Chondrocyte (in vitro differentiated cells): ENCODE data around the gene UTP14A. TPM values are rescaled to one million over a fixed set of nuclear protein-coding genes. Genes with fewer than 3 reads are reported as not detected.

Experiments used
- DNase-seq: peaks from one replicate; pipeline ENCODE4 v3.0.0; 2021; ENCODE audit warnings: mixed read lengths, low spot score
- H3K27ac Mint-ChIP-seq: one replicate; pipeline ENCODE4 v1.8.0; 2021; ENCODE audit warnings: mild to moderate bottlenecking, moderate library complexity, mixed read lengths; ENCODE audit not compliant: unreplicated experiment
- H3K27me3 Mint-ChIP-seq: 2 replicates; pipeline ENCODE4 v1.8.0; 2021; ENCODE audit warnings: low read depth, mixed read lengths
- H3K36me3 Mint-ChIP-seq: 2 replicates; pipeline ENCODE4 v1.8.0; 2021; ENCODE audit warnings: low read depth, mixed read lengths
- H3K4me1 Mint-ChIP-seq: 2 replicates; pipeline ENCODE4 v1.8.0; 2021; ENCODE audit warnings: low read depth, mild to moderate bottlenecking, mixed read lengths
- H3K4me3 Mint-ChIP-seq: one replicate; pipeline ENCODE4 v1.8.0; 2021; ENCODE audit warnings: mild to moderate bottlenecking, moderate library complexity, mixed read lengths; ENCODE audit not compliant: unreplicated experiment
- H3K9me3 Mint-ChIP-seq: 2 replicates; pipeline ENCODE4 v1.8.0; 2021; ENCODE audit warnings: low read depth, mixed read lengths
- total RNA-seq: library from RNA; stranded (reverse); gene quantifications from 3 replicates; pipeline ENCODE4 v1.2.1, GENCODE V29; 2021
- TF ChIP-seq, protein P1 (sequence below): fragments of 200-600 bp; sonication (generic); IDR thresholded peaks from 2 replicates; pipeline ENCODE4 v1.5.0; 2021; ENCODE audit warnings: antibody characterized with exemption, mild to moderate bottlenecking, moderate library complexity

UTP14A gene
- total RNA-seq, 1 donor from 2014 or later, result 13.9 TPM

DNA sequence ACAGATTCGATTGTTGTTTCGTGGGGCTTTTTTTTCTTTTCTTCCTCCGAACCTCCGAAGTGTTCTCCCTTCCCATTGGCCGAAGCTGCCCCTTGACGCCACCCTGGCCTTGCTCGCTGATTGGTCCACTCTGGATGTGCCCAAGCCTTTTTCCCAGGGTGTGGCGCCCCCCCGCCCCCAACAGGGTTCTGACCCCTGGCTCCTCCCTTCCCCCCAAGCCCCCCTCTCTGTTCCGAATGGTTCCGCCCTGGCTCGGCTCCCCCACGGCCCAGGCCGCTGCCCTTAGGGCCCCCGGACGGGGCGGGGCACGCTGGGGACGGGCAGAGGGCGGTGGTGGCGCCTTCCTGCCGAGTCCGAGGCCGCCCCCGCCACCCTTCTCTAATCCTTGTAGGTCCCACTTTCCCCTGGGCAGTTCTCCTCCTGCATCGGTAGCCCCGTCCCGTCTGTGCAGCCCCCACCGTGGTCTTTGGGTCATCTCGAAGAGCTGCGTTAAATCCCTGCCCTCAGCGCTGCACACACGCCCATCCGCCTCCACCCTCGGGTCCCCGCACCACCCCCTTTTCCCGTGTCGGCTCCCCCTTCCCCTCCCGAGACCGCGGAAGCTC, 25.5 kb downstream of the UTP14A start:
- H3K36me3 Mint-ChIP-seq, result no peaks in the 10 kb centered on the region
- H3K9me3 Mint-ChIP-seq, result no peaks in the 10 kb centered on the region
- peaks cover 6% of the 10 kb centered on the region for H3K4me1 Mint-ChIP-seq
- DNase-seq, result no peak
- TF ChIP-seq, protein P1, sequence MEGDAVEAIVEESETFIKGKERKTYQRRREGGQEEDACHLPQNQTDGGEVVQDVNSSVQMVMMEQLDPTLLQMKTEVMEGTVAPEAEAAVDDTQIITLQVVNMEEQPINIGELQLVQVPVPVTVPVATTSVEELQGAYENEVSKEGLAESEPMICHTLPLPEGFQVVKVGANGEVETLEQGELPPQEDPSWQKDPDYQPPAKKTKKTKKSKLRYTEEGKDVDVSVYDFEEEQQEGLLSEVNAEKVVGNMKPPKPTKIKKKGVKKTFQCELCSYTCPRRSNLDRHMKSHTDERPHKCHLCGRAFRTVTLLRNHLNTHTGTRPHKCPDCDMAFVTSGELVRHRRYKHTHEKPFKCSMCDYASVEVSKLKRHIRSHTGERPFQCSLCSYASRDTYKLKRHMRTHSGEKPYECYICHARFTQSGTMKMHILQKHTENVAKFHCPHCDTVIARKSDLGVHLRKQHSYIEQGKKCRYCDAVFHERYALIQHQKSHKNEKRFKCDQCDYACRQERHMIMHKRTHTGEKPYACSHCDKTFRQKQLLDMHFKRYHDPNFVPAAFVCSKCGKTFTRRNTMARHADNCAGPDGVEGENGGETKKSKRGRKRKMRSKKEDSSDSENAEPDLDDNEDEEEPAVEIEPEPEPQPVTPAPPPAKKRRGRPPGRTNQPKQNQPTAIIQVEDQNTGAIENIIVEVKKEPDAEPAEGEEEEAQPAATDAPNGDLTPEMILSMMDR, result no peak
- H3K27me3 Mint-ChIP-seq, result no peaks in the 10 kb centered on the region
- peak overlapping the region; percentile 87 for H3K4me3 Mint-ChIP-seq
- H3K27ac Mint-ChIP-seq, result peak overlapping the region; percentile 95

DNA sequence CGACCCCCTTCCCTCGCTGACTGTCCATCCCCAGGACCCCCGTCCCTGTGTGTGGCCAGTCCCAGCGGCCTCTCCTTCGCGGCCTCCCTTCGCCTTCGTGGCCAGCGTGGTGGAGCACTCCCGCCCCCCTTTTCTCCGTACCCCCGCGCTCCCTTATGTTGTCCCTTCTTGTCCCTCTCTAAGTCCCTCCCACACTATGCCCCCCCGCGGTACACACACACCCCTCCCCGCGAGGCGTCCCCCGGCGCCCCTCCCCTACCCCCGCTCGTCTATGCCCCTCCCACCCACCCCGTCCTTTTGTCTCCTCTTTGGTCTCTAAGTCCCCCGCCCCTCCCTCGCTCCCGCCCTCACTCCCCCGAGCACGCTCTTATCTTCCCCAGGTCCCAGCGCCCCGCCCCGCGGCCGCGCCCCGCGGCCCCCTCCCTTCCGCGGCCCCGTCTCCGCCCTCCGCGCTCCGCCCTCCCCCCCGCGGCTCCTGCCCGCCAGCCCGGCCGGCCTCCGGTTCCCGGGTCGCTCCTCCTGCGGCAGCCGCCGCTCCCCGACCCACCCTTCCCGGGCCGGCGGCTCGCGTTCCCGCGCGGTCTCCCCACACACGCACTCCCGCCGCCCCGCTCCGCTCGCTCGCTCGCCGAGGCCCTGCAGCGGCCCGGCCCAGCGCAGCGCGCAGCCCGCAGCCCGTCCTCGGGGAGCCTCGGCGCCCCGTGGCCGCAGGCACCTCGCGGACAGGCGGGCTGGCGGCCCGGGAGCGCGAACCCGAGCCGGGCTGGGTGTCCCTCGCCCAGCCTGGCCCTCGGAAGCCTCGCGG, 26.3 kb downstream of the UTP14A start:
- no peaks in the 10 kb centered on the region for H3K36me3 Mint-ChIP-seq
- peaks cover 7% of the 10 kb centered on the region for H3K27me3 Mint-ChIP-seq
- H3K4me1 Mint-ChIP-seq, result peaks cover 6% of the 10 kb centered on the region
- no peaks in the 10 kb centered on the region for H3K9me3 Mint-ChIP-seq
- no peak for DNase-seq
- H3K4me3 Mint-ChIP-seq, result peak overlapping the region; percentile 87
- TF ChIP-seq, protein P1, result no peak
- no peak overlapping the region for H3K27ac Mint-ChIP-seq

DNA sequence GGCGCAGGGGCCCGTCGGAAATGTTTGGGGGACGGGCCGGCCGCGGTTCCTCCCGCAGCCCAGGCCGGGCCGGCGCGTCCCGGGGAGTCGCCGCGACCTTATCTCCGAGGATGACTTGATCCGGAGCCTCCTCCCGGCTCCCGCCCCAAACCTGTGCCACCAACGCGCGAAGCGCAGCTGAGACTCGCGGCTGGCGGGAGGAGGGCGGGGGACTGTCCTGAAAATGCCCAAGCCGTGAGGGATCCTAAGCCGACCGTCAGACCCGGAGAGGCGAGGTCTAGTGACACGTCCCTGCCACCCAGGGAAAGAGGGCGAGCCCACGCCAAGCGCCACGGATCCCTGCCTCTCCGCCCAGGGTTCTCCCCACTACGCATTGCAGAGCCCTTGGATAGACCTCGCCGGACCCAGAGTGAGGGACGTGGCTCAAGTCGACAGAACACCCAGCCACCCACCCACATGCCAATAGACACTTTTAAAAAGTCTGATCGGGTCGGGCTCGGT, 26.9 kb downstream of the UTP14A start:
- no peak for DNase-seq

DNA sequence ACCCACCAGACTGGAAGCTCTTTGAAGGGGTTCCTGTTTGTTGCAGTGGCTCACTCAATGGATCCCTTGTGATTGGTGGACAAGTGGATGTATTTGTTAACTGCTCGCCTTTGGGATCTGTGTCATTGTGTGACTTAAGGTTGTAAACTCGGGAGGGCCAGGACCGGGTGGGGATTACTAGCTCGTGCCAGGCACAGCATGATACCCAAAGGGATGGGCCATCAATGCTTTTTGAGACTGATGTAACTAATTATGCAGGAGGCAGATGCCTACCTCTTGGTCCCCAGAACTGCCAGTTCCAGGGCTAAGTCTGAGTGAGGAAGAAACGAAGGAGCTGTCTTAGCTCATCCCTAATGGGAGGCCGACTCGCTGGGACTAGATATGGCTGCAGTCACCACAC, 27.7 kb downstream of the UTP14A start:
- no peak for DNase-seq
- Mint-ChIP-seq H3K36me3 (no peaks in the 10 kb centered on the region), H3K27ac (no peak overlapping the region), H3K9me3 (no peaks in the 10 kb centered on the region), H3K4me1 (peaks cover 6% of the 10 kb centered on the region), H3K4me3 (no peak overlapping the region), H3K27me3 (peaks cover 13% of the 10 kb centered on the region)
- TF ChIP-seq, protein P1, result no peak

More for the DNA sequence above, 26.9 kb downstream of the UTP14A start:
- Mint-ChIP-seq H3K36me3 (no peaks in the 10 kb centered on the region), H3K4me3 (peak overlapping the region; percentile 56), H3K4me1 (peaks cover 6% of the 10 kb centered on the region), H3K9me3 (no peaks in the 10 kb centered on the region), H3K27me3 (peaks cover 8% of the 10 kb centered on the region), H3K27ac (no peak overlapping the region)
- TF ChIP-seq, protein P1, result no peak

DNA sequence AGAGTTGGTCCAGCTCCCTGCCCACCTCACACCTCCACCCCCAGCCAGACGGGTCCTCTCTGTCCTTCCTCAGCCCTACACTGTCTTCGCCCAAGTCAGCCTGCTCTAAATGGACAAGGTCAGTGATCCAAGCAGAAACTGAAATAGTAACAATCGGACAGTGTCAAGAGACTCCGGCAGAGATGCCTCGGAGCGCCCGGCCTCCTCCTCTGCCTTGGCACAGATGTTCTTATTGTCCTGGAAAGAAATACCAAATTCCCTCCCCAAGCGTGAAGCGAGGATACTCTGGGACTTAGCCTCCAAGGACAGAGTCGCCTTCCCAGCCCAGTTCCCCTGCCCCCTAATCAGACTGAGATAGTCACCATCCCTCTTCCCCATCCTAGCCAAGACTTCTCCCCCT, 28.5 kb downstream of the UTP14A start:
- Mint-ChIP-seq H3K9me3 (no peaks in the 10 kb centered on the region), H3K36me3 (no peaks in the 10 kb centered on the region), H3K4me1 (peaks cover 6% of the 10 kb centered on the region), H3K4me3 (no peak overlapping the region), H3K27ac (no peak overlapping the region), H3K27me3 (peaks cover 13% of the 10 kb centered on the region)
- no peak for DNase-seq
- TF ChIP-seq, protein P1, result no peak
